Right lobe of liver (tissue), 4 donors: ENCODE data around the gene MAP2.

Experiments
- POLR2A ChIP-seq: fragments of 450-650 bp; IDR thresholded peaks from one replicate; pipeline ENCODE4 v1.6.1; 2017; ENCODE audit warnings: antibody characterized with exemption, mild to moderate bottlenecking
- TF ChIP-seq, protein P1 (sequence below), 4 donors: fragments of 200-600 bp in 3 of 4; fragments of 450-650 bp in 1 of 4; IDR thresholded peaks; one replicate each; pipeline versions ENCODE4 v1.5.1 to v1.8.0; 2016 to 2022; ENCODE audit warnings: antibody characterized with exemption in 4 of 4, mild to moderate bottlenecking in 2 of 4
- donor health status: DM: no; HTN: no; CAD: no.
- donor health status: DM: no; HTN: no; CAD: no.
- donor health status: DM: no; HTN: yes; CAD: no.

DNA sequence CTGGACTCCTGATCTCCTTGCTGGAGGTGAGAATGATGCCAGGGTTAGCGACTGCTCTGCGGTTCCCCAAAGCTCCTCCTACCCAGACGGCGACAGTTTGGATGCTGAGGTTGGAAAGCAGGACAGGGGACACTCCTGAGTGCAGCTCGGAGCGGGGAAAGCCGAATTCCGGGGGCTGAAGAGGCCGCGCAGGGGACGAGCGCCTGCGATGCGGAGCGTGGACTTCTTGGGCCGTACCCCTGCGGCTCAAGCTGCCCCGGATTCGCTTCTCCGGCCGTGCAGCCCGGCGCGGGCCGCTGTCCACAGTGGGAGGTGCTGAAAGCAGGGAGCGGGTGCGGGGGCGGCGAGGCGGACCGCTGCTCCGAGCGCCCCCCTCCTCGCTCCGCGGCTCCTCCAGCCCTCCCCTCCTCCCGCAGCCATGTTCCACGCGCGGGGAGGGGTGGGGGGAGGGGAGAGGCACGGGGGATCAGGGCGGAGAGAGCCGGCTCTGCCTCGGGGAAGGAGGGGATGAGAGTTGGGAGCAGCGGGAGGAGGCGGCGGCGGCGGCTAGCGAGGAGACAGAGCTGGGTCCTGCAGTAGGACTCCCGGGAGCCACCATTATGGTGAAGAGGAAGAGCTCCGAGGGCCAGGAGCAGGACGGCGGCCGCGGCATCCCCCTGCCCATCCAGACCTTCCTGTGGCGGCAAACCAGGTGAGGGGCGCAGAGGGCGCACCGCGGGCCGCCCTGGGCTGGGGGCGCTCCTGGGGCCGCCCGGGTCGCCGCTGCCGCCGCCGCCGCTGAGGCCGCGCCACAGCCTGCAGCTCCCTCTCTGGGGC, 347.8 kb downstream of the MAP2 start, which contains the start of gene UNC80:
- TF ChIP-seq, protein P1, sequence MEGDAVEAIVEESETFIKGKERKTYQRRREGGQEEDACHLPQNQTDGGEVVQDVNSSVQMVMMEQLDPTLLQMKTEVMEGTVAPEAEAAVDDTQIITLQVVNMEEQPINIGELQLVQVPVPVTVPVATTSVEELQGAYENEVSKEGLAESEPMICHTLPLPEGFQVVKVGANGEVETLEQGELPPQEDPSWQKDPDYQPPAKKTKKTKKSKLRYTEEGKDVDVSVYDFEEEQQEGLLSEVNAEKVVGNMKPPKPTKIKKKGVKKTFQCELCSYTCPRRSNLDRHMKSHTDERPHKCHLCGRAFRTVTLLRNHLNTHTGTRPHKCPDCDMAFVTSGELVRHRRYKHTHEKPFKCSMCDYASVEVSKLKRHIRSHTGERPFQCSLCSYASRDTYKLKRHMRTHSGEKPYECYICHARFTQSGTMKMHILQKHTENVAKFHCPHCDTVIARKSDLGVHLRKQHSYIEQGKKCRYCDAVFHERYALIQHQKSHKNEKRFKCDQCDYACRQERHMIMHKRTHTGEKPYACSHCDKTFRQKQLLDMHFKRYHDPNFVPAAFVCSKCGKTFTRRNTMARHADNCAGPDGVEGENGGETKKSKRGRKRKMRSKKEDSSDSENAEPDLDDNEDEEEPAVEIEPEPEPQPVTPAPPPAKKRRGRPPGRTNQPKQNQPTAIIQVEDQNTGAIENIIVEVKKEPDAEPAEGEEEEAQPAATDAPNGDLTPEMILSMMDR (IDR thresholded peaks at IDR 0.05) = no peak
- TF ChIP-seq POLR2A = no peak
